GM19240 (cell line): Measurements from ENCODE around the gene ZDHHC1.
A peak's percentile ranks its signal among the peaks of the same experiment; 100 is the strongest.

Experiments
- DNase-seq: peaks from one replicate; pipeline ENCODE4 v3.0.0; 2011; ENCODE audit warnings: low spot score; ENCODE audit not compliant: insufficient read length

Gene ZDHHC1

GRCh38 chr16:67415872-67416793 is at the start of gene ZDHHC1:
Gene ZDHHC1 (minus strand): TSS chr16:67416477. CDS start chr16:67407775, 8,702 bp downstream.
- DNase-seq: peak; percentile 84

GRCh38 chr16:67464565-67464964 is 48.3 kb upstream of the ZDHHC1 start:
- DNase-seq: no peak

- no peak for DNase-seq
Observed at GRCh38 chr16:67463691-67464090, 47.4 kb upstream of the ZDHHC1 start.

- no peak for DNase-seq
Observed at GRCh38 chr16:67463059-67463458, 46.8 kb upstream of the ZDHHC1 start.

- DNase-seq: no peak
Observed at GRCh38 chr16:67462279-67462655, 46.0 kb upstream of the ZDHHC1 start.

GRCh38 chr16:67461600-67462278 is 45.5 kb upstream of the ZDHHC1 start:
- no peak for DNase-seq

- no peak for DNase-seq
Observed at GRCh38 chr16:67460961-67461360, 44.7 kb upstream of the ZDHHC1 start.

- DNase-seq: no peak
Observed at GRCh38 chr16:67460168-67460567, 43.9 kb upstream of the ZDHHC1 start.

GRCh38 chr16:67459861-67460150 is 43.5 kb upstream of the ZDHHC1 start:
- no peak for DNase-seq

- DNase-seq: no peak
Observed at GRCh38 chr16:67459066-67459860, 43.0 kb upstream of the ZDHHC1 start.

GRCh38 chr16:67458121-67458641 is 41.9 kb upstream of the ZDHHC1 start:
- no peak for DNase-seq

- DNase-seq: no peak
Observed at GRCh38 chr16:67457611-67458010, 41.3 kb upstream of the ZDHHC1 start.

- no peak for DNase-seq
Observed at GRCh38 chr16:67456391-67457081, 40.3 kb upstream of the ZDHHC1 start.

GRCh38 chr16:67454852-67455251 is 38.6 kb upstream of the ZDHHC1 start:
- DNase-seq: no peak

GRCh38 chr16:67454104-67454503 is 37.8 kb upstream of the ZDHHC1 start:
- no peak for DNase-seq

- no peak for DNase-seq
Observed at GRCh38 chr16:67451704-67452435, 35.6 kb upstream of the ZDHHC1 start.

GRCh38 chr16:67451061-67451703 is 34.9 kb upstream of the ZDHHC1 start:
- no peak for DNase-seq

GRCh38 chr16:67449739-67450138 is 33.5 kb upstream of the ZDHHC1 start:
- no peak for DNase-seq

- DNase-seq: no peak
Observed at GRCh38 chr16:67449336-67449735, 33.1 kb upstream of the ZDHHC1 start.

- DNase-seq: no peak
Observed at GRCh38 chr16:67448580-67448979, 32.3 kb upstream of the ZDHHC1 start.
